GM08714 (cell line): ENCODE data around the gene TBC1D14.
A peak's percentile ranks its signal among the peaks of the same experiment; 100 is the strongest.

Experiments
- H3K4me3 ChIP-seq: fragments of 200-500 bp; sonication (Bioruptor generic); 2 replicates; pipeline ENCODE4 v1.5.1; 2014; ENCODE audit warnings: mild to moderate bottlenecking, low read length, inconsistent platforms
- ZNF274 ChIP-seq: IDR thresholded peaks from 2 replicates; pipeline ENCODE4 v1.6.1; 2012; ENCODE audit warnings: mild to moderate bottlenecking, low read depth, low read length

The TBC1D14 gene

GRCh38 chr4:7058792-7059191 lies 149.2 kb downstream of the TBC1D14 start:
- no peak overlapping the region for H3K4me3 ChIP-seq
- TF ChIP-seq ZNF274, result no peak

DNA sequence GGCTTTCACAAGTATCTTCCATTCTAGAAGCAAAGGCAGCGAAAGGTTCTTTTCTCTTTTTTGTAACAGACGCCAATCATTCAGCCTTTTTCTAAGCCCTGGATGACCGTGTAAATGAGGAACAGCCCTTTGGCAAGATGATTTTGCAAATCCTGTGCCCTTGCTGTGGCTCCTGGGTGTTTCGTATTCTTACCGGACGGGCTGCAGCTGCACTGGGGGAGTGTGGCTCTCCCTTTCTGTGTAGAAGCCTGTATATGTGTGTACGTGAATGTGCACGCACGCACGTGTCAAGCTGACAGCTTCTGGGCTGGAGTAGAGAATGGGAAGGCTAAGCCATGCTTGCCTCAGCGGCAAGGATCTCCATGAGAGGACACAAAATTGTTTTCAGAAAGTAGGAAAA lies 150.0 kb downstream of the TBC1D14 start:
- TF ChIP-seq ZNF274, result no peak
- H3K4me3 ChIP-seq, result no peak overlapping the region

- no peak overlapping the region for H3K4me3 ChIP-seq
- TF ChIP-seq ZNF274, result no peak
These were observed 150.9 kb downstream of the TBC1D14 start for GRCh38 chr4:7060346-7061150.

DNA sequence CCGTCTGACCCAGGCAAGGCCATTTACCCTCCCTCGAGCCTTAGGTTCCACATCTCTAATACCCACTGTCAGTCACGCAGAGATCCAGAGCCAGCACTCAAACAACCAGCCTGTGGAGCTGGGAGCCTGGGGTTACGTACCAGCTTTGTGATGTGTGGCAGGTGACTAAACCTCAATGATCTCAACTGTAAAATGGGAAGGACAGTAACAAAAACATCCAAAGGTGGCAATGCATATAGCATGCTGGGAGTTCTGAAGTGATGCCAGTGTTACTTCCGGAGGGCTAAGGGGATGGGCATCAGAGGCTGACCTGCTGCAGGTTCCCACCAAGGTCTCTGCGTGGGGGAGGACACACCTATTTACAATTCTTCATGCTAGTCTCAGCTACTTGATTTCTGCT lies 152.2 kb downstream of the TBC1D14 start:
- no peak for TF ChIP-seq ZNF274
- no peak overlapping the region for H3K4me3 ChIP-seq

GRCh38 chr4:7062816-7063215 lies 153.2 kb downstream of the TBC1D14 start:
- TF ChIP-seq ZNF274, result no peak
- H3K4me3 ChIP-seq, result no peak overlapping the region

DNA sequence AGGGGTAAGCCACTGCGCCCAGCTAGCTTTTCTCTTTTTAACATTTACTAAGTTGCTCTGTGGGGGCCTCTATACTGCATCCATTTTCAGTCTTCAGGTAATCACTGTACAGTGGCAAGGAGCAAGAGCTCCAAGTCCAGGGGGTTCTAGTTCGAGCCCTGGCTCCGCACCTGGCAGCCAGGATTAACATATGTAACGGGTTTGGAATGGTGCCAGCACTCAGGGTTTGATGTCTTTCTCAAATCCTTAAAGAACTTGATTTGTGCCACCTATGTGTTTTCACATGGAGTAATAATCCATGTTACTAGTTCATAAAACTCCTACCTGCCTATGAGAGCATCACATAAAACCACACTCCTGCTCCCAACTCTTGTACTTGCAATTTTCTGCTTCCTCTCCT lies 153.7 kb downstream of the TBC1D14 start:
- no peak overlapping the region for H3K4me3 ChIP-seq
- no peak for TF ChIP-seq ZNF274

- no peak for TF ChIP-seq ZNF274
- H3K4me3 ChIP-seq, result no peak overlapping the region
These were observed 156.4 kb downstream of the TBC1D14 start for GRCh38 chr4:7066006-7066405.

DNA sequence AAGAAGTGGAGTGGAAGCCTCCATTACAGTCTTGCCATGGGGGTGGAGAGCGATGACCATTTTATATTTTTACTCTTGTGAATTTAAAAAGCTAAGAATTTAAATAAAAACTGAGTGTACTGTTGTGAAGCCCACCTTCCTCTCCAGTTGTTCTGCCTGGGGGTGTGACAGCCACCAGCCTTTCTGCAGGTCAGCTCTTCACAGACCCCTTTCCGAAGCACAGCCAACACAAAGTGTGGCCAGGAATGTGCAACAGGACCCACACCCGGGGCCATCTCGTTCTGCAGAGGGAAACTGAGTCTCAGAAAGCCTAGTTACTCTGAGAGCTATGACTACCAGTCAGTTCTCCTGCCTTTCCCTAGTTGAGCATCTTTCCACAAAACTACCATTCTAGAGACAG lies 156.9 kb downstream of the TBC1D14 start:
- peak overlapping the region; percentile 86 for H3K4me3 ChIP-seq
- TF ChIP-seq ZNF274, result no peak

DNA sequence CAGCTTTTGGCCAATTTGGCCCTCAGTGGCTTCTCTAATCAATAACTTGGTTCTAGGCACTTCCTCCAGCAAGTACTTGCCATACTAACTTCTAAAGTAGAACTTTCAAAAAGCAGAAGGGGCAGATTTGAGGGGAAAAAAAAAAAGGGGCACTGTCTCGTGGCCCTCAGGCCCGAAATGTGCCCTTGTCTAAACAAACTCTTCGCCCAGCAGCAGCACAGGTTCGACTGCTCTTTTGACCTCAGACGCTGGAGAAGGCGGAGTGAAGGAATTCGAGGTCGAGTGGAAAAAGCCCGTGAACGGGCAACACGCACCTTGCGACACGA lies 157.5 kb downstream of the TBC1D14 start:
- TF ChIP-seq ZNF274, result no peak
- H3K4me3 ChIP-seq, result peak overlapping the region; percentile 86

- TF ChIP-seq ZNF274, result no peak
- peak within 1 kb of the TSS; percentile 86 for H3K4me3 ChIP-seq
These were observed 158.0 kb downstream of the TBC1D14 start, which contains the start of gene GRPEL1 for GRCh38 chr4:7067452-7068278. GRPEL1 (minus strand) TSS chr4:7068064; CDS start chr4:7068032, 32 bp downstream.

GRCh38 chr4:7068279-7068842 lies 158.7 kb downstream of the TBC1D14 start:
- peak overlapping the region; percentile 71; the same call in 1 of the 2 replicates for H3K4me3 ChIP-seq
- no peak for TF ChIP-seq ZNF274

DNA sequence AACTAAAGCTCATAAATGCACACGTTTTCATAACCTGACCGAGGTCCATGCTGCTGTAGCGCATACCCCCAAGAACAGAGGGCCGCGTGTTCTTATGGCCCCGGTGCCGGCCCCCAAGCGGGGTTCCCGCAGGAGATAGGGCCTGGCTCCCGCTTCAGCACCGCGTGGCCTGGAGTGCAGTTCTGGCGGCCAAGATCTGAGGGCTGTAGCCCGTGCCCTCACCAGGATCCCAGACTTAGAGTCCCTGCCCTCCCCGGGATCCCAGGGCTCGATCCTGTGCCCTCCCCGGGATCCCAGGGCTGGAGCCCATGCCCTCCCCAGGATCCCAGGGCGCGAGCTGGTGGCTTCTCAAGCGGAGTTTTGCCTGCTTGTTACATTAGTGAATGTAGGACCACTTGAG lies 159.3 kb downstream of the TBC1D14 start:
- H3K4me3 ChIP-seq, result peak overlapping the region; percentile 71; the same call in 1 of the 2 replicates
- no peak for TF ChIP-seq ZNF274

DNA sequence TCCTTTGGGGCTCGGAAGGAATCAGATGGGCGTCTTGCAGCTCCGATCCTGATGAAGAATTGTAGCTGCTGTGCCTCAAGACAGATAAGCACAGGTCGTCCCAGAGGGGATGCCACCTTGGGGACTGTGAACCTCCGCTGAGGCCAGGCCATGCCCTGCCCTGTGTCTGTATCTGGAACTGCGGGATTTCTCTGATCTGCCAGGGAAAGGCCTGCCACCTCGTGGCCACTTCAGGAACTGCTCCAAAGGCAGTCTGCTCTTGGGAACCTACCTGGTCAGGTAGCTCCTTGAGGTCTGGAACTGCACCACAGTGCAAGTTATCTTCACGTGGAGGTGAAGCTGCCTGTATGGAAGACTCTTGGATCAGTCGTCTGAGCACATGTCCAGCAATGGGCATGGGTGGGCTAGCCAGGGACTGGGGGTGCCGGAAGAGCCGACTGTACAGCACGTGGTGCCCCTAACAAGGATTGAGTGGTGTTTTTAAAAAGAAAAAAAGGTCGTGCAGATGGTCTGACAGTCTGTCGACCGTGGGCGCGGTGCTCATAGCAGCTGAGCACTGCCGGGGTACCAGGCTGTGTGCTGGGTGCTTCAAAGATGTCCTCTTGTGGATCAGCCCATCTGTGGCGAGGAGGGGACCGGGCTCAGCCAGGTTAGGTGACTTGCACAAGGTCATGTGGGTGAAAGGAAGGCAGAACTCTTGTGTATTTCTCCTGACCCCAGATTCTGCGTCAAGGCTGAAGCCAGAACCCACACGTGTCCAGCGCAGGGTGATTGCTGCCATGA lies 161.3 kb downstream of the TBC1D14 start:
- no peak for TF ChIP-seq ZNF274
- H3K4me3 ChIP-seq, result no peak overlapping the region

- H3K4me3 ChIP-seq, result no peak overlapping the region
- no peak for TF ChIP-seq ZNF274
These were observed 163.4 kb downstream of the TBC1D14 start for GRCh38 chr4:7073059-7073458.
